Transverse colon (tissue), 3 donors: ENCODE data around the gene ZNF253.

Experiments
- CTCF ChIP-seq, 5 experiments: fragments of 200-600 bp in 3 of 5; fragments of 450-650 bp in 2 of 5; sonication (generic) in 3 of 5; IDR thresholded peaks; 1 replicate in 2 of 5; 2 replicates in 3 of 5; pipeline ENCODE4 v1.5.1; 2016 to 2017; ENCODE audit warnings: antibody characterized with exemption in 5 of 5, inconsistent platforms in 3 of 5, mild to moderate bottlenecking in 2 of 5, moderate library complexity in 1 of 5
- POLR2A ChIP-seq: fragments of 450-650 bp; IDR thresholded peaks from one replicate; pipeline ENCODE4 v1.6.1; 2016; ENCODE audit warnings: antibody characterized with exemption, mild to moderate bottlenecking, moderate library complexity

- TF ChIP-seq CTCF (IDR thresholded peaks at IDR 0.05) (no peak), POLR2A (no peak)
Observed at GRCh38 chr19:19817357-19817756, 48.3 kb upstream of the ZNF253 start.
